Measurements from ENCODE around the gene LARGE2.

Gene LARGE2

DNA sequence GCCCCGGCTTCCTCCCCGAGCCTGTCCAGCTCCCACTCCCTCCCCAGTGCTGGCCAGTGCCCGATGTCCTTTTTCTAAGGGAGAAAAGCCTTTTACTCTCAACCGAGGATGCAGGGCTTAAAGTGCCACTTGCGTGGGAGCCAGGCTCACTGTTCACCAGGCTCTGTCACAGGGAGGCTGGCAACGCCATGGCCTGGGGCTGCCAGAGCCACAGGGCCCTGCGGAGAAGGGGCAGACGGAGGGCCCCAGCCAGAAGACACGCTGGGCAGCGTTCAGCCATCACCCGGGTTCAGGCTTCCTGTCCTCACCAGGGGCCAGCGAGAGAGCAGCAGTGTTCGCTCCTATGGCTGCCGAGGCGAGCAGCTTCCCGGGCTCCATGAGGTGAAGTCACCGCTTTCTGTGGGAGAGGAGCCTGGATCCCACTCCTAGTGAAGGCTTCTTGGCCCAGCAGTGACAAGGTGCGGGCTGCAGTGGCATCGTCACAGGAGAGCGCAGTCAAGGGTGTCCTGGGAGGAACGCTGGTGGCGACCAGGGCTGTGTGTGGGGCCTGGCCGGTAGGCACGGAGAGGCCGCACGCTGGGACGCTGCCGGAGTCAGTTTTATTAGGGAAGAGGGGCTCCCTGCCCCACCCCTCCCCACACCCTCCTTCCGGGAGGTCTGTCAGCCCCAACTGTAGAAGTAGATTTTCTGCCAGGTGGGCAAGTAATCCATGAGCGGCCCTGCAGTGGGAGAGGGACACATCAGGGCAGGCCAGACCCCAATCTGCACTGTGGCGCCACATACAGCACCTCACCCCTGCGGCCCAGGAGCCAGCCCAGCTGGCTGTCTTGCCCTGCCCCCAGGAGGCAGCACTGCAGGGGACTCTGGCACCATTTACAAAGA lies 12.6 kb upstream of the LARGE2 start:
- no peak overlapping the region for H3K27ac ChIP-seq
- no peak overlapping the region for H3K4me3 ChIP-seq

DNA sequence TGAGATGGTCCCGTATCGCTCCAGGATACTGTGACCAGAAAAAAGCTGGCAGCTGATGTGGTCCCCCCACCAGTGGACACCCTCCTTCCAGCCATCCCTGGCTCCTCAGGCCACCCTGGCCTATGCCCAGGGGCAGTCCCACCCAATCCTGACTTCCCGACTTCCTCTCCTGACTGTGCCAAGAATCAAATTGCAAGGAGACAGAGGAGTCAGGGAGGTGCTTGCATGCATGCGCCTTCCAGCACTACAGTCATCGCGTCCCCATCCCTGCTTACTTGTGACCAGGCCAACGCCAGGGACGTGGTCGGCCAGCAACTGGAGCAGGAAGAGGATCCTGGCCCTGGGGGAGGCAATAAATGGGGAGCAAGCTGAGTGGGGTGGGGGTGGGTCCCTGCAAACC lies 11.8 kb upstream of the LARGE2 start:
- no peak overlapping the region for H3K27ac ChIP-seq

GRCh38 chr11:45913514-45913913 lies 8.9 kb upstream of the LARGE2 start:
- peak overlapping the region in 1 of 21 experiments; percentile 36 for H3K27ac ChIP-seq
- no peak overlapping the region for H3K4me3 ChIP-seq

More for the DNA sequence above, 11.8 kb upstream of the LARGE2 start:
- no peak overlapping the region for H3K4me3 ChIP-seq

GRCh38 chr11:45913942-45914635 lies 8.4 kb upstream of the LARGE2 start:
- Histone ChIP-seq H3K4me3 (no peak overlapping the region), H3K27ac (peak overlapping the region in 1 of 21 experiments; percentile 36)

GRCh38 chr11:45915446-45915845 lies 7.0 kb upstream of the LARGE2 start:
- no peak overlapping the region for H3K4me3 ChIP-seq

DNA sequence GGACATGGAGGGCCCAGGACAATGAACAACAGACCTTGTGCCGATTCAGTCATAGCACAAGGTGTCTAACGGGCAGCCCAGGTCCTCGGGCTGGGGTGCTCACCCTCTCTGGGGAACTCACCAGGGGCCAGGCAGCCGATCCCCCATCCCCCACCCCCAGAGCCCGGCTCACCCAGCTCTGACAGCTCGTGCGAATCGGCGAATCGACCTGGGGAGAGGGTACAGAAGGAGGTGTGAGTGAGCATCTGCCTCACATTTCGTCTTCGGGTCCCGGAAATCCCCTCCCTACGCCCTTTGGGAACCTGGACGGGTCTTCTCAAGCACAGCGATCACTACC lies 5.2 kb upstream of the LARGE2 start:
- Histone ChIP-seq H3K27ac (peak overlapping the region; percentile 60 to 94 (median 89)), H3K4me3 (peak overlapping the region; percentile 66 to 94 (median 78))

More at GRCh38 chr11:45915446-45915845, 7.0 kb upstream of the LARGE2 start:
- no peak overlapping the region for H3K27ac ChIP-seq

DNA sequence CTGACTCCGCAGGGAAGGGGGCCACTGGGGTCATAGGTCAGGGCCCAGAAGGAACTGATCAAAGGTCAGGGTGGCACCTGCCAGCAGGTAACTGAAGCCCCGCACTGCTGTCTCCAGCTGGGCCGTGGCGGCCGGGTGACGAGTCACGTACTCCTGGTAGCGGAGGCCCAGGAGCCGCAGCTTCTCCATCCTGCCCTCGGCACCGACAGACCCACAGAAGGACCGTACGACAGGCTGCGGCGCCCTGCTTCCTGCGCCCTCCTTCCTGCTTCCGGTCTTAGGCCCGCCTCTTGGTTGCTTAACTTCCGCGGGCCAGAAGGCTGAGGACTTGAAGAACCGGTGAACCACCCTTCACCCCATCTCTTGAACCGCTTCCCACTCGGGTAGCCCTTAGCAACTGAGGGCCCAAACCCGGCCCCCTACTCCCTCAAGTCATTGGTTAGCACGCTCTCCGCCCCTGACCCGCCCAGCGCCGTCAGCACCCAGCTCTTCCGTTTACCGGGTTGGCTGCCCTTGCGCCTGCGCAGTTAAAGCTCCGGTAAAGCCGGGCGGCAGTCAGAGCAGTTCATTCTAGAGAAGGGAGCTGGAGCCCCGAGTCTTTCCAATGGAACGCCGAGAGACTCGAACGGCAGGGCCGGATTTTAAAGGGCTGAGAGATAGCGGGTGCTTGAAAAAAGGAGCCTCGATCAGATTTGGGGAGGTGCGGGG lies 4.7 kb upstream of the LARGE2 start, which contains the start of gene PEX16:
PEX16 (minus strand) TSS at position 255 of the 708 bp plus-strand sequence; CDS start at position 189, 66 bp downstream.
- peak within 1 kb of the TSS; percentile 71 to 94 (median 89) for H3K27ac ChIP-seq

GRCh38 chr11:45918331-45918941 lies 4.0 kb upstream of the LARGE2 start:
- Histone ChIP-seq H3K4me3 (peak overlapping the region; percentile 66 to 94 (median 78)), H3K27ac (peak overlapping the region; percentile 50 to 94 (median 89))

More for the DNA sequence above, 4.7 kb upstream of the LARGE2 start, which contains the start of gene PEX16:
- H3K4me3 ChIP-seq: peak within 1 kb of the TSS; percentile 66 to 94 (median 78)

DNA sequence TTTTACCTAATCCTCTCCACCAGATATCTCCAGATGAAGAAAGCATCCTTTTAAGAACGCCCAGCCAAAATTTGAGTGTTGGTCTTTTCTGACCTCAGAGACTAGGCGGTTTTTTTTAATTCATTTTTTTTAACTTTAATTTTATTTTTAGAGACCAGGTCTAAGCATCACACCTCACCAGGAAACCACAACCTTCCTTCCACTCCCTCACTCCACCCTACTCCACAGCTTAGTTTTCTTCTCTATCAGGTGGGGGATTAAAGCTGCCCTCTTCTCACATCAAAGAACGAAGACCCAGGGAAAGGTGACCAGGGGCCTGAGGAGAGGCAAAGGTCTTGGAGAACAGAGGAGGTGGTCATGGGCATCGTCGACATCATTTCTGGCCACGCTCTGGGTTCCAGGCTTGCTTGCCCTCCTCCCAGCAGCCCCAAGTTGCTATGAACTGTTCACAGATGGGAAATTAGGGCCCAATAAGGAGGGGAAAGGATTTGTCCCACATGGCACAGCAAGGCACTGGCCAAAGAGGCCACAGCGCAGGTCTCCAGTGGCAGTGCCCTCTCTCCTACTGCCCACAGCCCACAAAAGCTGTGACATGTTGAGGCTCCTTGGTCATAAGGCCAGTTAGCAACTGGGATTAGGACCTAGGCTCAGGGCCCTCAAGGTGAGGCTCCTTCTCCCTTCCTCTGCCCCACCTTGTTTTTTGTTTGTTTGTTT lies 3.3 kb upstream of the LARGE2 start:
- Histone ChIP-seq H3K27ac (peak overlapping the region in 8 of 21 experiments; percentile 81 to 94 (median 92)), H3K4me3 (peak overlapping the region; percentile 66 to 94 (median 78))

DNA sequence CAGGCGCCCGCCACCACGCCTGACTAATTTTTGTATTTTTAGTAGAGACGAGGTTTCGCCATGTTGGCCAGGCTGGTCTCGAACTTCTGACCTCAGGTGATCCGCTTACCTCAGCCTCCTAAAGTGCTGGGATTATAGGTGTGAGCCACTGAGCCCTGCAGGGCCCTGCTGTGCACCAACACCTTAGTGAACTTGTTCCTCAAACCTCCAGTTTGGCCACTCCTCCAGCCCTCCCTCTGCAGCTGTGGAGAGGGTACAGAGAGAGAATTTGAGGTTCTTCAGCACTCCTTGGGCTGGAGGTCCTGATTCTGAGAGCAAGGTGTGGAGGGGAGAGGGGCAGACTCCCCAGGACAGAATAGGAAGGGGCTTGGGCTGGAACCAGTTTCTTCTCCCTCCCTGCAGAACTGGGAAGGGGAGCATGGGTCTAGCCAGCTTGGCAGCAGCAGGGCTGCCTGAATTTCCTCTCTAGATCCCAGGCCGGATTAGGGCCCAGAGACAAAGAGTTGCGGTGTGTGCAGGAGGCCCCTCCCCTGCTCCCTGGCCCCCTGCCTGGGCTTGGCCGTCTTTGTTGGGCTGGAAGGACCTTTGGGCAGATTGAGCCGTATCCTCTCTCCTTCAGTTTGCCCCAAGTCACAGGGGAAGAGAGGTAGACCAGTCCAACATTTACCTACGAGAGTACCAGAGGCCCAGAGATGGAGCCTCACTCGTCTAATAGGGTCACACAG lies 2.5 kb upstream of the LARGE2 start:
- Histone ChIP-seq H3K4me3 (no peak overlapping the region), H3K27ac (peak overlapping the region in 2 of 21 experiments; percentile 50 to 65)

GRCh38 chr11:45920531-45921477 lies 1.7 kb upstream of the LARGE2 start:
- Histone ChIP-seq H3K4me3 (no peak overlapping the region), H3K27ac (peak overlapping the region in 3 of 21 experiments; percentile 19 to 65 (median 50))

DNA sequence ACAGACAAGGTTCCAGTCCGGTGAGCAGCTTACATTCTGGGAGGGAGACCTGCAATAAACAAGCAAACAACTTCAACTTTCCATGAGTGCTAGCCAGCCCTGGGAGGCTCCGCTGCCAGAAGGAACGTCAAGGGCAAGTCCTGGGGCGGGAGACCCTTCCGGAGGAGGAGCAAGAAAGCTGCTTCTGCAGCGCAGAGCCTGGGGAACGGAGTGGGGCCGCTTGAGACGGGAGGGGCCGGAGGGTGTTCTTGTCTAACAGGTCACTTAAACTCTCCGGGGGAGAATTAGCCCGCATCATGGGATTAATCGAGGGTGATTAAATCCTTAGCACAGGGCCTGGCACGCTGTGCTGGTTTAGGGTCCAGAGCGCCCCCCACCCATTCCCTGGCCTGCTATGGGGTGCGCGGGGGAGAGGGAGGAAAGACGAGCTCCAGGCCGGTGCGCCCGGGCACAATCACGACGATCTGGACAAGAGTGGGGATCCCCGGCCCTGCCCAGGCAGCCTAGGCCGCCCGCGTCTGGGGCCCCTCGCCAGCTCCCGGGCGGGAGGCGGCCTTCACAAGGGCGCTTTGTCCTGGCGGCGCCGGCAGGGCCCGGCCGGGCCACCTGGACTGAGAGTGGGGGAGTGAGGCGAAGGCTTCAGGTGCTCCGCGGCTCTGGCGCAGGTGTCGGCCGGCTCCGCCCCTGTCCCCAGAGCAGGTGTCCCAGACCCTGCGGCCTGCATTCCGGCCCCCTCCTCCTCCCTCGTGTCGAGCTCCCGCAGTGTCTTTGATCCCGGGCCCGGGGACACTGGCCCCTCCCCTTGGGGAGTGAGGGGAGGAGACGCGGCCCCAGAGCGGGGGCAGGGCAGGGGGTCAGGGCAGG lies 663 bp upstream of the LARGE2 start:
- H3K4me3 ChIP-seq: peak overlapping the region; percentile 33 to 60 (median 43)
- peak overlapping the region in 12 of 21 experiments; percentile 3 to 86 (median 62) for H3K27ac ChIP-seq

DNA sequence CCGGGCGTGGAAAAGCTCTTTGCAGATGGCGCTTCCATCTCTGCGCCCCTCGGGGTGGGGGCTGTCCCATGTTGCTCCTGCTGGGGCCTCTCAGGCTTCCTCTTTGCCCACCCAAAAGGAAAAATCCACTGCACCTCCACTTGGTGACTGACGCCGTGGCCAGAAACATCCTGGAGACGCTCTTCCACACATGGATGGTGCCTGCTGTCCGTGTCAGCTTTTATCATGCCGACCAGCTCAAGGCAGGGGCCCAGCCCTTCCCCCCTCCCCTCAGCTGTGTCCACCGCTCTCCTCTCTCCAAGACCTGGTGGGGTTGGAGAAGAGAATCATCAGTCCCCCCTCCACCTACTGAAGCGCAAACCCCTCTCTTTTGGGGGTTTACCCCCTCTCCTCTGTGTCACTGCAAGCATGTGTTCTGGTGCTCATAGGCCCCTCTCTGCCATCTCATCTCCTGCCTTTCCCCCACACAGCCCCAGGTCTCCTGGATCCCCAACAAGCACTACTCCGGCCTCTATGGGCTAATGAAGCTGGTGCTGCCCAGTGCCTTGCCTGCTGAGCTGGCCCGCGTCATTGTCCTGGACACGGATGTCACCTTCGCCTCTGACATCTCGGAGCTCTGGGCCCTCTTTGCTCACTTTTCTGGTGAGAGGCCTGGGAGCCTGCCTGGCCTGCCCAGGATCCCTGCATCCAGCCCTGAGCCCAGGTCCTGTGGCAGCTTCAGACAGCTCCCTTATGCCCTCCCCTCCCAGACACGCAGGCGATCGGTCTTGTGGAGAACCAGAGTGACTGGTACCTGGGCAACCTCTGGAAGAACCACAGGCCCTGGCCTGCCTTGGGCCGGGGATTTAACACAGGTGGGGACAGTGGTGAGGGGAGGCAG lies 1.8 kb downstream of the LARGE2 start:
- Histone ChIP-seq H3K27ac (no peak overlapping the region), H3K4me3 (peak overlapping the region in 1 of 7 experiments; percentile 59)

DNA sequence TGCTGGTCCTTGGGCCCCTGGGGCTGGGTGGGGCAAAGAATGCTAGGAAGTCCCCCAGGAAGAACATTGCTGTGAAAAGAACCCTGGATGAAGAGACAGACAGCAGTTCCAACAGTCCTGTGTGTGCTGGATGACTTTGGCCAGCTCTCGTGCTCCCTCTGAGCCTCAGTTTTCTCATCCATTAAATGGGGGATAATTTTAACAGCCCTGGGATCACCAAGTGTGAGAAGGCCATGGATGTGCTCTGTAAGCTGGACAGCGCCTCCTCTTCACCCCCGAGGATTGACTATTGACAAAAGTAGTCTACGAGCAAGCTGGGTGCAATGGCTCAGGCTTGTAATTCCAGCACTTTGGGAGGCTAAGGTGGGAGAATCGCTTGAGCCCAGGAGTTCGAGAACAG lies 2.5 kb downstream of the LARGE2 start:
- Histone ChIP-seq H3K27ac (no peak overlapping the region), H3K4me3 (no peak overlapping the region)

- no peak overlapping the region for H3K27ac ChIP-seq
These were observed 3.1 kb downstream of the LARGE2 start for GRCh38 chr11:45925550-45925949.

More at GRCh38 chr11:45925550-45925949, 3.1 kb downstream of the LARGE2 start:
- no peak overlapping the region for H3K4me3 ChIP-seq

All from skin epidermis (tissue), 12 donors.